Epithelial cell of esophagus (primary cell): ENCODE results near the gene CFD.
"Not testable (repeated sequence)": the region's sequence is repeated elsewhere in the genome, so short reads cannot be mapped to it uniquely, and the experiment has no call there.

Experiments used
- DNase-seq: peaks from one replicate; pipeline ENCODE4 v3.0.0; 2010; ENCODE audit warnings: low read depth
- H3K4me3 ChIP-seq: 2 replicates; pipeline ENCODE4 v1.5.1; 2011; ENCODE audit warnings: mild to moderate bottlenecking, low read length, control low read depth
- CTCF ChIP-seq: IDR thresholded peaks from 2 replicates; pipeline ENCODE4 v1.5.1; 2011; ENCODE audit warnings: low read depth, mild to moderate bottlenecking, low read length, control low read depth, inconsistent platforms; ENCODE audit not compliant: insufficient read depth; ENCODE audit errors: missing control alignments

Gene CFD

GRCh38 chr19:890831-891230 lies 31.4 kb downstream of the CFD start:
- no peak for TF ChIP-seq CTCF
- no peak overlapping the region for H3K4me3 ChIP-seq
- DNase-seq = no peak

DNA sequence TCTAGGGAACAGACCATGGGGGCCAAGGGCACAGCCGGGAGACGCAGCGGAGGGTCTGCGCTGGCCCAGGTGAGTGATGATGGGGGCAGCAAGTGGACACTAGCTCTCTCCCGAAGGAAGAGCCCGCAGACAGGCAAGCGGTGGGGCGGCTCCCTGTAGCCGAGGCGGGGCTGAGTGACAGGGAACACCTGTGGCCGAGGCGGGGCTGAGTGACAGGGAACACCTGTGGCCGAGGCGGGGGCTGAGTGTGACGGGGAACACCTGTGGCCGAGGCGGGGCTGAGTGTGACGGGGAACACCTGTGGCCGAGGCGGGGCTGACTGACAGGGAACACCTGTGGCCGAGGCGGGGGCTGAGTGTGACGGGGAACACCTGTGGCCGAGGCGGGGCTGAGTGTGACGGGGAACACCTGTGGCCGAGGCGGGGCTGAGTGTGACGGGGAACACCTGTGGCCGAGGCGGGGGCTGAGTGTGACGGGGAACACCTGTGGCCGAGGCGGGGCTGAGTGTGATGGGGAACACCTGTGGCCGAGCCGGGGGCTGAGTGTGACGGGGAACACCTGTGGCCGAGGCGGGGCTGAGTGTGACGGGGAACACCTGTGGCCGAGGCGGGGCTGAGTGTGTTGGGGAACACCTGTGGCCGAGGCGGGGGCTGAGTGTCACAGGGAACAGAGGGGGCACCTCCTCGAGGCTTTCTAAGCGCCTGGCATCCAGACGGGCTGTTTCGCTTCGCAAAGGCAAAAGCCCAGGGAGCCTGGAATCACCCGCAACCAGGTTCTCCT lies 32.1 kb downstream of the CFD start:
- peak overlapping the region; percentile 79 for H3K4me3 ChIP-seq
- not testable (repeated sequence) for DNase-seq

DNA sequence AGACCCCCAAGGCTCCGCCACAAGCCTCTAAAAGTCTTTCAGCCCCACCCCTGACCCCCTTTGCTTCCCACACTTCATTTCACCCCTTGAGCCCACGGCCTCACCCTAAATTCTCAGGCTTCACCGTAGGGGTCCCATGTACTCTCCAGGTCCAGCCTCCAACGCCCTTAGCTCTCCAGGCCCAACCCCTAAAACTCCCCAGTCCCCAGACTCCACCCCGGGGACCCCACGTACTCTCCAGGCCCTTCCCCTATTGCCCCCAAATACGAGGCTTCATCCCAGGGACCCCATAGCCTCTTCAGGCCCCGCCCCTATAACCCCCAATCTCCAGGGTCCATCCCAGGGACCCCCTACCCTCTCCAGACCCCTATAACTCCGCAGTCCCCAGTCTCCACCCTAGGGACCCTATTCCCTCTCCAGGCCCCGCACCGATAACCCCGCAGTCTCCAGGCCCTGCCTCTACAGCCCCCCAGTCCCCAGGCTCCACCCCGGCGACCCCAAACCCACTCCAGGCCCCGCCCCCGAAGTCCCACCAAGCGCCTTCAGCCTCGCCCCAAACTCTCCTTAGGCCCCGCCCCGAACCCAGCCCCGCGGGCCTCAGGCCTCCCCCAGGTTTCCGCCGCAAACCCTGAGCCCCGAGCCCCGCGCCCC lies 32.9 kb downstream of the CFD start:
- no peak for DNase-seq
- peak overlapping the region; percentile 79 for H3K4me3 ChIP-seq
- TF ChIP-seq CTCF = no peak

DNA sequence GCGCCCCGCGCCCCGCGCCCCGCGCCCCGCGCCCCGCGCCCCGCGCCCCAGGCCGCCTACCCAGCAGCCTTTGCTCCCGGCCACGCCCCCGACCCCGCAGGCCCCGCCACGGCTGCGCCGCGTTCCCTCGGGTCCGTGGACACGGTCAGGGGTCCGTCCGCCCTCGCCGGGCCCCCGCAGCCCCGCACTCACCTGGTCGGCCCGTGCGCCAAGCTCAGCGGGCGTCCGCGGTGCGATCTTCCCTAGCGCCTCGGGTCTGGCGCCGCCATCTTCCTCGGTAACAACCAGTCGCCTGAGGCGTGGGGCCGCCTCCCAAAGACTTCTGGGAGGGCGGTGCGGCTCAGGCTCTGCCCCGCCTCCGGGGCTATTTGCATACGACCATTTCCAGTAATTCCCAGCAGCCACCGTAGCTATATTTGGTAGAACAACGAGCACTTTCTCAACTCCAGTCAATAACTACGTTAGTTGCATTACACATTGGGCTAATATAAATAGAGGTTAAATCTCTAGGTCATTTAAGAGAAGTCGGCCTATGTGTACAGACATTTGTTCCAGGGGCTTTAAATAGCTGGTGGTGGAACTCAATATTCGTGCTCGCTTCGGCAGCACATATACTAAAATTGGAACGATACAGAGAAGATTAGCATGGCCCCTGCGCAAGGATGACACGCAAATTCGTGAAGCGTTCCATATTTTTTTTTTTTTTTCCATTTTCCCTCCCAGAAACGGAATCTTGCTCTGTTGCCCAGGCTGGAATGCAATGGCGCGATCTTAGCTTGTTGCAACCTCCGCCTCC lies 33.6 kb downstream of the CFD start, which contains the start of the genes MED16 and RNU6-9:
Gene MED16, minus strand, starts transcription at position 294 of the 796 bp plus-strand sequence. CDS start 2,056 bp downstream, outside the sequence.
Gene RNU6-9, plus strand, starts transcription at position 591 of the 796 bp plus-strand sequence.
- TF ChIP-seq CTCF = no peak
- DNase-seq = peak; percentile 95
- peak within 1 kb of the TSS; percentile 79 for H3K4me3 ChIP-seq

- no peak overlapping the region for H3K4me3 ChIP-seq
- no peak for DNase-seq
- no peak for TF ChIP-seq CTCF
These were observed 37.0 kb downstream of the CFD start for GRCh38 chr19:896434-896833.

DNA sequence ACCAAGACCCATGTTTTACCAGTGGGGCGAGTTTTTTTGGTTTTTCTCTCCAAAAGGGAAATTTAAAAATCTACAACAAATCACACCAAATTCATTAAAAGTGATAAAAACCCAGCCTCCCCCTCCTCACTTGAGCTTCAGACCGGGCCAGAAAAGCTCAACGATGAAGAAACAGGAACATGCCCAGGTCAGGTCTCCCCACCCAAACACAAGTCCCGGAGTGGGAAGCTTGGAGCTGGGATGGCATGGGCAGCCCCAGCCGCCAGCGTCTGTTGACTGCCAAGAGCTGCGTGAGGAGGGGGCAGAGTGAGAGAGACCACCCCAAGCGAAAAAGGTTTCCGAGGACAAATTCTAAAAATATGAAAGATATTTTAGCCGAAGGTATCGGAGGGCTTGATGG lies 37.5 kb downstream of the CFD start:
- no peak for DNase-seq
- TF ChIP-seq CTCF = no peak

GRCh38 chr19:897442-898039 lies 38.1 kb downstream of the CFD start:
- H3K4me3 ChIP-seq = no peak overlapping the region
- no peak for TF ChIP-seq CTCF
- no peak for DNase-seq

More for the DNA sequence above, 37.5 kb downstream of the CFD start:
- H3K4me3 ChIP-seq = no peak overlapping the region
